Spleen (tissue), 7 donors: ENCODE data around the gene SNCA.

Experiments used
- CTCF ChIP-seq, 11 experiments: fragments of 200-600 bp in 7 of 11; fragments of 450-650 bp in 4 of 11; sonication (generic) in 4 of 11; IDR thresholded peaks in 8 of 11; conservative IDR thresholded peaks in 3 of 11; 1 replicate in 7 of 11; 2 replicates in 4 of 11; pipeline versions ENCODE4 v1.4.0 to v1.8.0; 2016 to 2021; ENCODE audit warnings: antibody characterized with exemption in 11 of 11, inconsistent platforms in 4 of 11, mild to moderate bottlenecking in 1 of 11
- POLR2A ChIP-seq, 3 donors: fragments of 450-650 bp; IDR thresholded peaks; one replicate each; pipeline ENCODE4 v1.5.1; 2017; ENCODE audit warnings: antibody characterized with exemption in 3 of 3, mild to moderate bottlenecking in 1 of 3
- POLR2AphosphoS5 ChIP-seq, 3 donors: sonication (generic); formaldehyde crosslinking; IDR thresholded peaks; one replicate each; pipeline ENCODE4 v1.5.1; 2017; ENCODE audit warnings: antibody characterized with exemption in 3 of 3
- donor health status: DM: no; HTN: no; CAD: no; lungs with moderate emphysema.
- donor health status: DM: no; HTN: no; CAD: no.
- donor health status: DM: no; HTN: no; CAD: no.

- TF ChIP-seq CTCF (IDR thresholded peaks at IDR 0.05 in 8 of 11, conservative IDR thresholded peaks at IDR 0.05 in 3 of 11) (no peak), POLR2A (IDR thresholded peaks at IDR 0.05) (no peak), POLR2AphosphoS5 (IDR thresholded peaks at IDR 0.05) (no peak)
Observed at GRCh38 chr4:89781321-89781720, 55.6 kb downstream of the SNCA start.
